GM21526 (cell line): ENCODE measurements around the gene ZNF618.

Experiments used
- ATAC-seq: cut with Tn5 transposase; IDR thresholded peaks from one replicate; pipeline ENCODE4 v1.9.1; 2021; ENCODE audit warnings: moderate library complexity; ENCODE audit not compliant: unreplicated experiment, low FRiP score

Gene ZNF618

GRCh38 chr9:114089206-114089840, 213.2 kb downstream of the ZNF618 start:
- no peak for ATAC-seq

- no peak for ATAC-seq
Observed at GRCh38 chr9:114090798-114091197, 214.7 kb downstream of the ZNF618 start.

GRCh38 chr9:114091711-114092110, 215.6 kb downstream of the ZNF618 start:
- ATAC-seq = no peak

GRCh38 chr9:114092336-114092735, 216.2 kb downstream of the ZNF618 start:
- ATAC-seq = no peak

GRCh38 chr9:114093031-114093471, 216.9 kb downstream of the ZNF618 start:
- no peak for ATAC-seq

- ATAC-seq = no peak
Observed at GRCh38 chr9:114093761-114094505, 217.8 kb downstream of the ZNF618 start.

GRCh38 chr9:114094971-114095370, 218.9 kb downstream of the ZNF618 start:
- no peak for ATAC-seq

GRCh38 chr9:114096041-114096511, 220.0 kb downstream of the ZNF618 start:
- ATAC-seq = no peak

- no peak for ATAC-seq
Observed at GRCh38 chr9:114096866-114097612, 220.9 kb downstream of the ZNF618 start.

GRCh38 chr9:114097613-114098020, 221.5 kb downstream of the ZNF618 start:
- ATAC-seq = no peak

- no peak for ATAC-seq
Observed at GRCh38 chr9:114098021-114098935, 222.2 kb downstream of the ZNF618 start.

GRCh38 chr9:114098936-114099668, 223.0 kb downstream of the ZNF618 start, which contains the start of gene KIF12:
TSS of gene KIF12 (minus strand) at chr9:114099292. CDS start at chr9:114099276, 16 bp downstream.
- ATAC-seq = no peak

- ATAC-seq = no peak
Observed at GRCh38 chr9:114099669-114100270, 223.7 kb downstream of the ZNF618 start.

- ATAC-seq = no peak
Observed at GRCh38 chr9:114100536-114100935, 224.4 kb downstream of the ZNF618 start.

GRCh38 chr9:114102484-114102883, 226.4 kb downstream of the ZNF618 start:
- no peak for ATAC-seq

- no peak for ATAC-seq
Observed at GRCh38 chr9:114105236-114105635, 229.1 kb downstream of the ZNF618 start.
